SK-N-SH treated with all-trans-retinoic acid at 6 μM for 48 hours (cell line): Measurements from ENCODE around the gene HIVEP3.

ENCODE experiments used
- ATAC-seq: fragments of 200-7000 bp; cut with Tn5 transposase; 3 replicates; pipeline ENCODE4 v1.9.1; 2020; ENCODE audit warnings: mild to moderate bottlenecking, moderate library complexity
- ARNTL ChIP-seq: fragments of 450-650 bp; formaldehyde crosslinking; IDR thresholded peaks from 2 replicates; pipeline ENCODE4 v1.5.0; 2020; ENCODE audit warnings: low read depth, mild to moderate bottlenecking, moderate library complexity, borderline replicate concordance
- BACH2 ChIP-seq: fragments of 250-450 bp; sonication (Bioruptor Pico); IDR thresholded peaks from 2 replicates; pipeline ENCODE4 v1.9.0; 2021; ENCODE audit warnings: mild to moderate bottlenecking, borderline replicate concordance
- CSDC2 ChIP-seq: fragments of 250-450 bp; sonication (Bioruptor Pico); IDR thresholded peaks from 2 replicates; pipeline ENCODE4 v1.5.0; 2020; ENCODE audit warnings: mild to moderate bottlenecking, moderate library complexity
- ESRRG ChIP-seq: fragments of 250-450 bp; sonication (Bioruptor Pico); IDR thresholded peaks from 2 replicates; pipeline ENCODE4 v1.6.1; 2021; ENCODE audit warnings: mild to moderate bottlenecking
- GLIS3 ChIP-seq: fragments of 250-450 bp; sonication (Bioruptor Pico); IDR thresholded peaks from 2 replicates; pipeline ENCODE4 v1.5.0; 2020; ENCODE audit warnings: mild to moderate bottlenecking, moderate library complexity
- ISL1 ChIP-seq: fragments of 250-450 bp; sonication (Bioruptor Pico); IDR thresholded peaks from 2 replicates; pipeline ENCODE4 v2.1.2; 2022; ENCODE audit warnings: mild to moderate bottlenecking, moderate library complexity
- OSR1 ChIP-seq: fragments of 250-450 bp; sonication (Bioruptor Pico); IDR thresholded peaks from 2 replicates; pipeline ENCODE4 v1.8.0; 2022; ENCODE audit warnings: moderate library complexity, mild to moderate bottlenecking, inconsistent platforms
- RARB ChIP-seq: fragments of 250-450 bp; sonication (Bioruptor Pico); IDR thresholded peaks from 2 replicates; pipeline ENCODE4 v1.8.0; 2021; ENCODE audit warnings: mild to moderate bottlenecking, moderate library complexity
- SNAI2 ChIP-seq: fragments of 250-450 bp; sonication (Bioruptor Pico); IDR thresholded peaks from 2 replicates; pipeline ENCODE4 v1.5.0; 2020; ENCODE audit warnings: mild to moderate bottlenecking, moderate library complexity
- TCF4 ChIP-seq: fragments of 250-450 bp; sonication (Bioruptor Pico); IDR thresholded peaks from 2 replicates; pipeline ENCODE4 v1.8.0; 2021; ENCODE audit warnings: mild to moderate bottlenecking, moderate library complexity, borderline replicate concordance
- TOX ChIP-seq: fragments of 250-450 bp; sonication (Bioruptor Pico); IDR thresholded peaks from 2 replicates; pipeline ENCODE4 v1.8.0; 2021; ENCODE audit warnings: mild to moderate bottlenecking, moderate library complexity, borderline replicate concordance
- ZC3H10 ChIP-seq: fragments of 250-450 bp; sonication (Bioruptor Pico); IDR thresholded peaks from 2 replicates; pipeline ENCODE4 v1.5.1; 2021; ENCODE audit warnings: mild to moderate bottlenecking, moderate library complexity
- ZFP30 ChIP-seq: fragments of 450-650 bp; formaldehyde crosslinking; IDR thresholded peaks from 2 replicates; pipeline ENCODE4 v1.5.0; 2022; ENCODE audit warnings: mild to moderate bottlenecking, moderate library complexity
- ZNF565 ChIP-seq: fragments of 450-650 bp; formaldehyde crosslinking; conservative IDR thresholded peaks from 2 replicates; pipeline ENCODE4 v1.5.0; 2020; ENCODE audit warnings: low read depth, mild to moderate bottlenecking, moderate library complexity
- ZNF70 ChIP-seq: fragments of 450-650 bp; formaldehyde crosslinking; IDR thresholded peaks from 2 replicates; pipeline ENCODE4 v1.5.0; 2020; ENCODE audit warnings: mild to moderate bottlenecking, moderate library complexity
- ZNF8 ChIP-seq: fragments of 450-650 bp; formaldehyde crosslinking; IDR thresholded peaks from 2 replicates; pipeline ENCODE4 v1.5.0; 2020; ENCODE audit warnings: mild to moderate bottlenecking, moderate library complexity
- TF ChIP-seq, protein P1 (sequence below): fragments of 250-450 bp; sonication (Bioruptor Pico); IDR thresholded peaks from 2 replicates; pipeline ENCODE4 v1.5.1; 2021; ENCODE audit warnings: mild to moderate bottlenecking, moderate library complexity
- TF ChIP-seq, protein P2 (sequence below): fragments of 250-450 bp; sonication (Bioruptor Pico); IDR thresholded peaks from 2 replicates; pipeline ENCODE4 v1.5.0; 2020; ENCODE audit warnings: mild to moderate bottlenecking, moderate library complexity
- TF ChIP-seq, protein P3 (sequence below): fragments of 250-450 bp; sonication (Bioruptor Pico); IDR thresholded peaks from 2 replicates; pipeline ENCODE4 v1.5.1; 2020; ENCODE audit warnings: low read depth, mild to moderate bottlenecking, moderate library complexity
- TF ChIP-seq, protein P4 (sequence below): fragments of 250-450 bp; sonication (Bioruptor Pico); IDR thresholded peaks from 2 replicates; pipeline ENCODE4 v1.8.0; 2021; ENCODE audit warnings: low read depth, mild to moderate bottlenecking, moderate library complexity, borderline replicate concordance
- TF ChIP-seq, protein P5 (sequence below): fragments of 250-450 bp; sonication (Bioruptor Pico); IDR thresholded peaks from 2 replicates; pipeline ENCODE4 v1.8.0; 2020; ENCODE audit warnings: mild to moderate bottlenecking, moderate library complexity, borderline replicate concordance

Gene HIVEP3

DNA sequence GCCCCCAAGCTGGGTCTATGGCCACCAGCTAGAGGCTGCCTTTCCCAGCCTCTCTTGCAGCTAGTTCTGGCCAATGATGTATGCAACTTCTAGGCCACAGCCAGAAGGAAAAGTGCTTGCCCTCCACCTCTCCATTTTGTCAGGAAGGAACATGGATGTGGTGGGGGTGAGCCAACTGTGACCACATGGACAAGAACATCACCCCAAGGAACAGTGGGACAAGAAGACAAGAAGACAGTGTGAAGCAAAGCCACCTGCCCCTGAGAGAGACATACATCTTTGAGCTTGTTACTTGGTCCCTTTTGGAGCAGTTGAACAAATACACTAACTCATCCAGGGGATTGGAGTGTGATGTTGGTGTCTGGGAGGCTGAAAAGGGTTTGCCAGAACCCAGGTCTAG, 328.4 kb downstream of the HIVEP3 start (continued):
- no peak for TF ChIP-seq TOX (CRISPR knock-in tag)
- no peak for TF ChIP-seq ISL1 (CRISPR knock-in tag)
- TF ChIP-seq TCF4 (CRISPR knock-in tag): no peak
- TF ChIP-seq, protein P1, sequence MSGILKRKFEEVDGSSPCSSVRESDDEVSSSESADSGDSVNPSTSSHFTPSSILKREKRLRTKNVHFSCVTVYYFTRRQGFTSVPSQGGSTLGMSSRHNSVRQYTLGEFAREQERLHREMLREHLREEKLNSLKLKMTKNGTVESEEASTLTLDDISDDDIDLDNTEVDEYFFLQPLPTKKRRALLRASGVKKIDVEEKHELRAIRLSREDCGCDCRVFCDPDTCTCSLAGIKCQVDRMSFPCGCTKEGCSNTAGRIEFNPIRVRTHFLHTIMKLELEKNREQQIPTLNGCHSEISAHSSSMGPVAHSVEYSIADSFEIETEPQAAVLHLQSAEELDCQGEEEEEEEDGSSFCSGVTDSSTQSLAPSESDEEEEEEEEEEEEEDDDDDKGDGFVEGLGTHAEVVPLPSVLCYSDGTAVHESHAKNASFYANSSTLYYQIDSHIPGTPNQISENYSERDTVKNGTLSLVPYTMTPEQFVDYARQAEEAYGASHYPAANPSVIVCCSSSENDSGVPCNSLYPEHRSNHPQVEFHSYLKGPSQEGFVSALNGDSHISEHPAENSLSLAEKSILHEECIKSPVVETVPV: no peak

DNA sequence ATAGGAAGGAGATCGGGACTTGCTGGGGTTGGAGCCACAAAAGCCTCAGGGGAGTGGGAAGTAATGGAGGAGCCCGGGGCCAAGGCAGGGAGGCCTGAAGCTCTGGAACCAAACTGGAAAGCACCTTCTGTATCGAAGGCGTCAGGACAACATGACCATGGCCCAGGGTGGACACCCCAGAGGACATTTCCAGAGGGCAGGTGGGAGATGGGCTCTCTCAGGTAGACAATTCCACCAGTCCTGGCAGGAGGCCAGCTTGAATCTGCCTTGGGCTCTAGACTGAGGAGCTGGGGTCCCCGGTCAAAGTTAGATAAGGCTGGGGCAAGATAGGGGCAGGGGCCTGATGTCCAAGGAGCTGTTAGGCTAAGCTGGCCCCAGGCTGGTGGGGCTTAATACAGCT, 329.3 kb downstream of the HIVEP3 start:
- ATAC-seq: no peak
- TF ChIP-seq RARB (CRISPR knock-in tag) (no peak), TOX (CRISPR knock-in tag) (no peak), ESRRG (CRISPR knock-in tag) (no peak)

DNA sequence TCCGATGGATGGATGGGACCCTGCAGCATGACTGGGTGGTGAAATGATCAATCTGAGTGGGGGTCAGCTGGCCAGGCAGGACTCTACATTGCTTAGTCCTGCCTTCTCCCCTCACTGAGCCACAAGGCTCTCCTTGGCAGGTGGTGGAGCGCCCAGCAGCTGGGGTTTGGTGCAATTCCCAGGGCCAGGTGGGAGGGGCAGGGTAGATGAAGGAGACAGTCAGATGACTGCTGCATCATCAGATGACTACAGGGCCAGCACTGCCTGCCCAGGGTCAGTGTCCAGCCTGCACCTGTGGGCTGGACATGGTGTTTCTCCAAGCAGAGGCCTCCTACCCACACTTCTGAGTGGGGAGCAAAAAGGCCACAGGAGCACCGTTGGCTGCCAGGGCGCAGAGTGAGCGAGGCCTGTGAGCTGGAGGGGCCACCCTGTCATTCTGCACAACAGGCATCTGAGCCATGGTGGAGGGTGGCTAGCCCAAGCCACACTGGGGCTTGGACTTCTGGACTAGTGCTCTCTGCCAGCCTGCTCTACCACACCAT, 330.3 kb downstream of the HIVEP3 start:
- ATAC-seq: no peak
- TF ChIP-seq GLIS3 (no peak), TCF4 (CRISPR knock-in tag) (no peak), ZFP30 (CRISPR knock-in tag) (no peak), RARB (CRISPR knock-in tag) (no peak), ZC3H10 (CRISPR knock-in tag) (no peak), ISL1 (CRISPR knock-in tag) (no peak), ZNF565 (no peak), OSR1 (no peak), ARNTL (no peak), TOX (CRISPR knock-in tag) (no peak), ESRRG (CRISPR knock-in tag) (no peak), BACH2 (no peak), ZNF70 (CRISPR knock-in tag) (no peak), SNAI2 (CRISPR knock-in tag) (no peak)
- TF ChIP-seq, protein P2, sequence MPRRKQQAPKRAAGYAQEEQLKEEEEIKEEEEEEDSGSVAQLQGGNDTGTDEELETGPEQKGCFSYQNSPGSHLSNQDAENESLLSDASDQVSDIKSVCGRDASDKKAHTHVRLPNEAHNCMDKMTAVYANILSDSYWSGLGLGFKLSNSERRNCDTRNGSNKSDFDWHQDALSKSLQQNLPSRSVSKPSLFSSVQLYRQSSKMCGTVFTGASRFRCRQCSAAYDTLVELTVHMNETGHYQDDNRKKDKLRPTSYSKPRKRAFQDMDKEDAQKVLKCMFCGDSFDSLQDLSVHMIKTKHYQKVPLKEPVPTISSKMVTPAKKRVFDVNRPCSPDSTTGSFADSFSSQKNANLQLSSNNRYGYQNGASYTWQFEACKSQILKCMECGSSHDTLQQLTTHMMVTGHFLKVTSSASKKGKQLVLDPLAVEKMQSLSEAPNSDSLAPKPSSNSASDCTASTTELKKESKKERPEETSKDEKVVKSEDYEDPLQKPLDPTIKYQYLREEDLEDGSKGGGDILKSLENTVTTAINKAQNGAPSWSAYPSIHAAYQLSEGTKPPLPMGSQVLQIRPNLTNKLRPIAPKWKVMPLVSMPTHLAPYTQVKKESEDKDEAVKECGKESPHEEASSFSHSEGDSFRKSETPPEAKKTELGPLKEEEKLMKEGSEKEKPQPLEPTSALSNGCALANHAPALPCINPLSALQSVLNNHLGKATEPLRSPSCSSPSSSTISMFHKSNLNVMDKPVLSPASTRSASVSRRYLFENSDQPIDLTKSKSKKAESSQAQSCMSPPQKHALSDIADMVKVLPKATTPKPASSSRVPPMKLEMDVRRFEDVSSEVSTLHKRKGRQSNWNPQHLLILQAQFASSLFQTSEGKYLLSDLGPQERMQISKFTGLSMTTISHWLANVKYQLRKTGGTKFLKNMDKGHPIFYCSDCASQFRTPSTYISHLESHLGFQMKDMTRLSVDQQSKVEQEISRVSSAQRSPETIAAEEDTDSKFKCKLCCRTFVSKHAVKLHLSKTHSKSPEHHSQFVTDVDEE (CRISPR knock-in tag): no peak
- TF ChIP-seq, protein P3, sequence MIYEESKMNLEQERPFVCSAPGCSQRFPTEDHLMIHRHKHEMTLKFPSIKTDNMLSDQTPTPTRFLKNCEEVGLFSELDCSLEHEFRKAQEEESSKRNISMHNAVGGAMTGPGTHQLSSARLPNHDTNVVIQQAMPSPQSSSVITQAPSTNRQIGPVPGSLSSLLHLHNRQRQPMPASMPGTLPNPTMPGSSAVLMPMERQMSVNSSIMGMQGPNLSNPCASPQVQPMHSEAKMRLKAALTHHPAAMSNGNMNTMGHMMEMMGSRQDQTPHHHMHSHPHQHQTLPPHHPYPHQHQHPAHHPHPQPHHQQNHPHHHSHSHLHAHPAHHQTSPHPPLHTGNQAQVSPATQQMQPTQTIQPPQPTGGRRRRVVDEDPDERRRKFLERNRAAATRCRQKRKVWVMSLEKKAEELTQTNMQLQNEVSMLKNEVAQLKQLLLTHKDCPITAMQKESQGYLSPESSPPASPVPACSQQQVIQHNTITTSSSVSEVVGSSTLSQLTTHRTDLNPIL (CRISPR knock-in tag): no peak
- TF ChIP-seq, protein P4, sequence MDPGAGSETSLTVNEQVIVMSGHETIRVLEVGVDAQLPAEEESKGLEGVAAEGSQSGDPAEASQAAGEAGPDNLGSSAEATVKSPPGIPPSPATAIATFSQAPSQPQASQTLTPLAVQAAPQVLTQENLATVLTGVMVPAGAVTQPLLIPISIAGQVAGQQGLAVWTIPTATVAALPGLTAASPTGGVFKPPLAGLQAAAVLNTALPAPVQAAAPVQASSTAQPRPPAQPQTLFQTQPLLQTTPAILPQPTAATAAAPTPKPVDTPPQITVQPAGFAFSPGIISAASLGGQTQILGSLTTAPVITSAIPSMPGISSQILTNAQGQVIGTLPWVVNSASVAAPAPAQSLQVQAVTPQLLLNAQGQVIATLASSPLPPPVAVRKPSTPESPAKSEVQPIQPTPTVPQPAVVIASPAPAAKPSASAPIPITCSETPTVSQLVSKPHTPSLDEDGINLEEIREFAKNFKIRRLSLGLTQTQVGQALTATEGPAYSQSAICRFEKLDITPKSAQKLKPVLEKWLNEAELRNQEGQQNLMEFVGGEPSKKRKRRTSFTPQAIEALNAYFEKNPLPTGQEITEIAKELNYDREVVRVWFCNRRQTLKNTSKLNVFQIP (CRISPR knock-in tag): no peak
- TF ChIP-seq, protein P5, sequence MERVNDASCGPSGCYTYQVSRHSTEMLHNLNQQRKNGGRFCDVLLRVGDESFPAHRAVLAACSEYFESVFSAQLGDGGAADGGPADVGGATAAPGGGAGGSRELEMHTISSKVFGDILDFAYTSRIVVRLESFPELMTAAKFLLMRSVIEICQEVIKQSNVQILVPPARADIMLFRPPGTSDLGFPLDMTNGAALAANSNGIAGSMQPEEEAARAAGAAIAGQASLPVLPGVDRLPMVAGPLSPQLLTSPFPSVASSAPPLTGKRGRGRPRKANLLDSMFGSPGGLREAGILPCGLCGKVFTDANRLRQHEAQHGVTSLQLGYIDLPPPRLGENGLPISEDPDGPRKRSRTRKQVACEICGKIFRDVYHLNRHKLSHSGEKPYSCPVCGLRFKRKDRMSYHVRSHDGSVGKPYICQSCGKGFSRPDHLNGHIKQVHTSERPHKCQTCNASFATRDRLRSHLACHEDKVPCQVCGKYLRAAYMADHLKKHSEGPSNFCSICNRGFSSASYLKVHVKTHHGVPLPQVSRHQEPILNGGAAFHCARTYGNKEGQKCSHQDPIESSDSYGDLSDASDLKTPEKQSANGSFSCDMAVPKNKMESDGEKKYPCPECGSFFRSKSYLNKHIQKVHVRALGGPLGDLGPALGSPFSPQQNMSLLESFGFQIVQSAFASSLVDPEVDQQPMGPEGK: no peak

DNA sequence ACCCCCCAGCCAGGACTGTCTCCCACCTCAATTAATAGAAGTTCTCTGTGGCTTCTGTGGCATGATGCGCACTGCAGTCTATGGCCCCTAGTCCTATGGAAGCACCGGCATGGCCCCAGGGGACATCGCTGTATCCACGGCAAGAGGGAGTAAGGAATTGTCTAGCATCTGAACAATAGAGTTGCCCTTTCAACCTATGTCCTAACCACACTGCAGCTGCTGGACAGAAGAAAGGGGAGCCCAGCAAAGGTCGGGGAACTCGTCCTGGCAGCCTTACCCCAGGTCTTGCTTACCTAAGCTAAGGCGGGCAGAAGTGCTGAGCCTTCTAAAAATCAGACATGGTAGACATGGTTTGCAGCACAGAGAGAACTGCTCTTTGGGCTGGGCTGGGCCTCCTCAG, 330.9 kb downstream of the HIVEP3 start:
- TF ChIP-seq, protein P3 (CRISPR knock-in tag): no peak
- TF ChIP-seq ESRRG (CRISPR knock-in tag) (no peak), OSR1 (no peak), ZNF8 (CRISPR knock-in tag) (no peak), TOX (CRISPR knock-in tag) (no peak), CSDC2 (CRISPR knock-in tag) (no peak)
- TF ChIP-seq, protein P2 (CRISPR knock-in tag): no peak
- no peak for ATAC-seq
